SK-N-MC (cell line): Measurements from ENCODE around the gene C6orf47.
"Not testable (repeated sequence)": the region's sequence is repeated elsewhere in the genome, so short reads cannot be mapped to it uniquely, and the experiment has no call there.

ENCODE experiments used
- DNase-seq: peaks from one replicate; pipeline ENCODE4 v3.0.0-alpha.2; 2011; ENCODE audit warnings: low read depth, low spot score
- H3K27ac ChIP-seq: fragments of 200-600 bp; sonication (generic); 2 replicates; pipeline ENCODE4 v1.5.1; 2016; ENCODE audit warnings: mixed run types
- H3K36me3 ChIP-seq: fragments of 200-600 bp; sonication (generic); 2 replicates; pipeline ENCODE4 v1.6.1; 2017; ENCODE audit warnings: antibody characterized with exemption, low read length, mixed read lengths; ENCODE audit not compliant: insufficient read depth
- H3K4me3 ChIP-seq: fragments of 200-600 bp; sonication (generic); 2 replicates; pipeline ENCODE4 v1.5.1; 2016
- H3K9ac ChIP-seq: fragments of 200-600 bp; sonication (generic); 2 replicates; pipeline ENCODE4 v1.8.0; 2017; ENCODE audit warnings: mixed run types, mixed read lengths; ENCODE audit not compliant: insufficient read length
- H3K9me3 ChIP-seq: fragments of 200-600 bp; sonication (generic); 2 replicates; pipeline ENCODE4 v1.6.1; 2017; ENCODE audit warnings: low read depth, mild to moderate bottlenecking, antibody characterized with exemption, low read length, moderate library complexity, mixed read lengths
- EZH2 ChIP-seq: fragments of 200-600 bp; sonication (generic); IDR thresholded peaks from one replicate; pipeline ENCODE4 v1.6.1; 2017; ENCODE audit warnings: antibody characterized with exemption
- FOXP2 ChIP-seq: optimal IDR thresholded peaks from 2 replicates; pipeline ENCODE3; 2011; ENCODE audit warnings: mild to moderate bottlenecking, moderate library complexity; ENCODE audit not compliant: insufficient read depth; ENCODE audit errors: extremely low read length, control extremely low read depth
- POLR2AphosphoS5 ChIP-seq: IDR thresholded peaks from 2 replicates; pipeline ENCODE4 v1.6.1; 2012; ENCODE audit warnings: mild to moderate bottlenecking, low read depth, low read length, borderline replicate concordance

Gene C6orf47, protein sequence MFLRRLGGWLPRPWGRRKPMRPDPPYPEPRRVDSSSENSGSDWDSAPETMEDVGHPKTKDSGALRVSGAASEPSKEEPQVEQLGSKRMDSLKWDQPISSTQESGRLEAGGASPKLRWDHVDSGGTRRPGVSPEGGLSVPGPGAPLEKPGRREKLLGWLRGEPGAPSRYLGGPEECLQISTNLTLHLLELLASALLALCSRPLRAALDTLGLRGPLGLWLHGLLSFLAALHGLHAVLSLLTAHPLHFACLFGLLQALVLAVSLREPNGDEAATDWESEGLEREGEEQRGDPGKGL

DNA sequence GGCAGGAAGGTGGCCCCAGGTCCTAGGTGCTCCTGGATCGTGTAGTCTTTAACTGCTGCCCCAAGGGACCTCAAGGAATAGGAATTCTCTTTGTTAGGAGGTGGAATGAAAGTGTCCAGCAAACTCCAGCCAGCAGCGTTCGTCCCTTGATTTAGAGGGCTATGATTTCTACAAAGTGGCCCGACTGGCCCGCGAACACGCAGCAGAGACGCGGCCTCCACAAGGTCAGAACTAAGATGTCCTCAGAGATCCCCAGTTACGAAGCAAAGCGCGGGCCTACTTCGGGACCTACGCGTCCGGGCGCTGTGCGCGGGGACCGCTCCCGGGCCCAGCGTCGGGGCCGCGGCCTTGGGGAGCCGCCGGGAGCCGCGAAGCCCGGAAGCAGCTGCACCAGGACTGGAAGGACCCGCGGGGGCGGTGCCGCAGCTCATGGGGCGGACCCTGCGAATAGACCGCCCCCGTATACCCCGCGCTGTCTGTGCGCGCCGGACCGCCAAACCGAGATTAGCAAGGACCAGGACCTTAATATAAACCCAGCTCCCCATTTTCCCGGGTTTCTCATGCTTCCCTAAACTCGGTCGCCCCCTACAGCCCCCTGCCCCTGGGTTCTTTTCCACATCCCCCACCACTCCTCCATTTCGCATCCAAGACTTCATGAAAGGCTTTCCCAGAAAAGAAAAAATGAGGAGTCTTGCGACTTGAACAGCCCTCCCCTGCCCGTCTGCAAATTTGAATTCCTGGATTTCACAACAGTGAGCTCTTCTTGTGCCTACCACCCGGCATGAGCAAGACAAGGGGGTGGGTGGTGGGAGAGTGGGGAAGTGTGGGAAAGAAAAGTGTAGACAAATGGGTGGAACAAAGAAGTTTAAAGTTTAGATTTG is at the start of gene C6orf47:
TSS of gene C6orf47 (minus strand) at position 398 of the 881 bp plus-strand sequence. CDS start 831 bp downstream, outside the sequence.
- TF ChIP-seq FOXP2 (no peak), EZH2 (no peak), POLR2AphosphoS5 (peak; percentile 91)
- Histone ChIP-seq H3K4me3 (peak within 1 kb of the TSS; percentile 98), H3K9ac (peak within 1 kb of the TSS; percentile 93), H3K9me3 (no peaks in the 10 kb centered on the region), H3K36me3 (peaks cover 20% of the 10 kb centered on the region), H3K27ac (peak within 1 kb of the TSS; percentile 76)
- peak; percentile 18 for DNase-seq

DNA sequence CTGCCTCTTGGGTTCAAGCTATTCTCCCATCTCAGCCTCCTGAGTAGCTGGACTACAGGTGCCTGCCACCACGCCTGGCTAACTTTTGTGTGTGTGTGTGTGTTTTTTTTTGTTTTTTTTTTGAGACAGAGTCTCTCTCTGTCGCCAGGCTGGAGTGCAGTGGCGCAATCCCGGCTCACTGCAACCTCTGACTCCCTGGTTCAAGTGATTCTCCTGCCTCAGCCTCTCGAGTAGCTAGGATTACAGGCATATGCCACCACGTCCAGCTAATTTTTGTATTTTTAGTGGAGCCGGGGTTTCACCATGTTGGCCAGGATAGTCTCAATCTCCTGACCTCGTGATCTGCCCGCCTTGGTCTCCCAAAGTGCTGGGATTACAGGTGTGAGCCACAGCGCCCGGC is 48.6 kb upstream of the C6orf47 start:
- H3K9ac ChIP-seq, DNase-seq, H3K36me3 ChIP-seq, H3K9me3 ChIP-seq, H3K27ac ChIP-seq, H3K4me3 ChIP-seq: not testable (repeated sequence)

DNA sequence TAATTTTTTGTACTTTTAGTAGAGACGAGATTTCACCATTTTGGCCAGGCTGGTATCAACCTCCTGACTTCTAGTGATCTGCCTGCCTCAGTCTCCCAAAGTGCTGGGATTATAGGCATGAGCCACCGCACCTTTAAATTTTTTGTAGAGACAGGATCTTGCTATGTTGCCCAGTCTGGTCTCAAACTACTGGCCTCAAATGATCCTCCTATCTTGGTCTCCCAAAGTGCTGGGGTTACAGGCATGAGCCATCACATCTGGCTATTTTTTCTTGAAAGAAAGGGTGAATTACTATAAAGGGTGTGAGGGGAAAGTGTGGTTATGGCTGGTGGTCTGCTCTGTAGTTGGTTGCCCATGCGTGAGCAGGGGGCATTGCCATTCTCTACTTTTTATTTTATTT is 47.6 kb upstream of the C6orf47 start:
- no peak for DNase-seq
- no peak overlapping the region for H3K27ac ChIP-seq
- H3K9ac ChIP-seq = no peak overlapping the region
- H3K36me3 ChIP-seq = no peaks in the 10 kb centered on the region
- H3K9me3 ChIP-seq = no peaks in the 10 kb centered on the region
- no peak for TF ChIP-seq POLR2AphosphoS5
- no peak for TF ChIP-seq FOXP2
- no peak for TF ChIP-seq EZH2
- no peak overlapping the region for H3K4me3 ChIP-seq

DNA sequence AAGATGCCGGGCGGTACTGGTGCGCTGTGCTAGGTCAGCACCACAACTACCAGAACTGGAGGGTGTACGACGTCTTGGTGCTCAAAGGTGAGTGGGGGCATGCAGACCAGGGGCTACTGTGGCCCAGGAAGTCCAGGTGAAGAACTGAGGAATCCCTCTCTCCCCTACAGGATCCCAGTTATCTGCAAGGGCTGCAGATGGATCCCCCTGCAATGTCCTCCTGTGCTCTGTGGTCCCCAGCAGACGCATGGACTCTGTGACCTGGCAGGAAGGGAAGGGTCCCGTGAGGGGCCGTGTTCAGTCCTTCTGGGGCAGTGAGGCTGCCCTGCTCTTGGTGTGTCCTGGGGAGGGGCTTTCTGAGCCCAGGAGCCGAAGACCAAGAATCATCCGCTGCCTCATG is 47.1 kb upstream of the C6orf47 start:
- no peak for DNase-seq
- Histone ChIP-seq H3K9ac (no peak overlapping the region), H3K4me3 (no peak overlapping the region), H3K27ac (no peak overlapping the region), H3K9me3 (no peaks in the 10 kb centered on the region), H3K36me3 (no peaks in the 10 kb centered on the region)
- no peak for TF ChIP-seq EZH2
- no peak for TF ChIP-seq POLR2AphosphoS5
- no peak for TF ChIP-seq FOXP2

DNA sequence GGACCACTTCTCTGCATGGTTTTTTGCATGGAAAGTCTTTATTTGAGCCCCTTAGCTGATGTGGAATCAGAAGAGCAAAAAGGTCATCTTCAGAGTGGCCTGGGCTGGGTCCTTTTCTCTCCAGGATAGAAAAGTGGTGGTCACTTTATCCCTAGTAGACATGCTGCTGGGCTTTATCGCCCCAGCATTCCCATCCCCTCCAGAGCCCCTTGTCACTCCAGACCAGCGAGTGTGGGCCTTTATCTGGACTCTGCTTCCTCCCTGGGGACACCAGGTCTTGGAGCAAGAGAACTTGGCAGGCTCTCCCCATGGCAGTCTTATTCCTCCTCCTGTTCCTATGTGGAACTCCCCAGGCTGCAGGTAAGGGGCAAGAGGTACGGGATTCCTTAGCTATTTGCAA is 46.0 kb upstream of the C6orf47 start, which contains the start of gene LY6G6F:
TSS of gene LY6G6F (plus strand) at position 268 of the 400 bp plus-strand sequence. CDS start at position 309, 41 bp downstream.
- H3K9me3 ChIP-seq = no peaks in the 10 kb centered on the region
- no peak for DNase-seq
- H3K36me3 ChIP-seq = no peaks in the 10 kb centered on the region
- TF ChIP-seq POLR2AphosphoS5 (no peak), EZH2 (no peak), FOXP2 (no peak)
- H3K27ac ChIP-seq = peak within 1 kb of the TSS; percentile 31; the same call in 1 of the 2 replicates
- no peak within 1 kb of the TSS for H3K4me3 ChIP-seq
- no peak within 1 kb of the TSS for H3K9ac ChIP-seq

DNA sequence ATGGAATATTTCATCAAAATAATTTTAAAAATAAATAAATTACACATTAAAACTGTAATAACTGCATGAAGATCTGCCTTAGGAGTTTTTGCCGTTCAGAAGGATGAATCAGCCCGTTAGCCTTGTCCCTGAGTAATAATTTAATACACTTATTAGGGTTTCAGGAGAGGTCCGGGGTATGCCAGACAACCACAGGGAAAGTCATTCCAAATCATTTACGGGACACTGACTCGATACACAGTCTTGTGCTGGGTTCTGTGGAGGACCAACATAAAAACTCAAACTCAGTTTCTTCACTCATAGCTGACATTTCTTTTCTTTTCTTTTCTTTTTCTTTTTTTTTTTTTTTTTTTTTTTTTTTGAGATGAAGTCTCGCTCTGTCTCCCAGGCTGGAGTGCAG is 45.4 kb upstream of the C6orf47 start:
- DNase-seq = no peak
- Histone ChIP-seq H3K9me3 (no peaks in the 10 kb centered on the region), H3K4me3 (no peak overlapping the region), H3K9ac (no peak overlapping the region), H3K36me3 (no peaks in the 10 kb centered on the region; the same call in 1 of the 2 replicates), H3K27ac (peak overlapping the region; percentile 31; the same call in 1 of the 2 replicates)
- no peak for TF ChIP-seq POLR2AphosphoS5
- TF ChIP-seq FOXP2 = no peak
- no peak for TF ChIP-seq EZH2

DNA sequence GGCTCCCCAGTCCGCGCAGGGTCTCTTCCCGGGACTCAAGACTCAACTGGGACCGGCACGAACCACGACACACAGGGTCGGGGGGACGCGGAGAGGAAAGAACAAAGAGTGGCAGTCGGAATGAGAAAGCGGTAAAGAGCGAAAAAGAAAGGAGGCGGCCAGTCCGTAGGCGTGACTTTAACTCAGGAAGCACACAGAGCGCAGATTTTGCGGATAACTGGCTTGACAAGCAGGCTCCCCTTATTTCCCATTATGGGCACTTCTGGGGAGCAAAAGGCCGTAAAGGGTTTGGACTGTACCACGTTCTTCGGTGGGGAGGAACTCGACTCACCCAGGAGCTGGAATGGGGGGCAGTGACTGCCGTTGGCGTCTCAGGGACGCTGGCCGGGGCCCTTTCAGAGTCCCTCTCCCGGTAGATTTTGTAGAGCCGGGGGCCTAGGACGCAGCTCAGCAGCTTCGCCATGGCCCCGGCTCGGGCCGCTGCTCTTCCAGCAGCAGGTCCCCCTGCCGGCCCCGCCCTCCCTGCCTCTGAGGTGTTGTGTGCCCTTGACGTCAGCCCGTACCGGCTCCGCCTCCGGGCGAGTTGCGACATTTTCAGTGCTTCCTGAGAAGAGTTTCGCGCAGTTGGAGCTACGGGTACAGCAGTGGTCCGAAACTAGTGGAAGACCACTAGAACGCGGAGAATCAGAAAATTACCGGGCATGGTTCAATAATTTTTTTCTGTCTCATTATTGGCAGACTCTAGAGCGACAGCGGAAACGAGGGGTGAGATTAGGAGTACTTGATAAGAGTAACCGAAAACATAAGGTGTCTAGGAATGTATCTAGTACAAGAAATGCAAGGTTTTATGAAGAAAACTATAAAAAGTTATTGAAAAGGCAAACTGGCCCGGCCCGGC is 42.5 kb upstream of the C6orf47 start, which contains the start of gene ABHD16A:
TSS of gene ABHD16A (minus strand) at position 506 of the 898 bp plus-strand sequence. CDS start at position 463, 43 bp downstream.
- Histone ChIP-seq H3K36me3 (peaks cover 6% of the 10 kb centered on the region), H3K9me3 (no peaks in the 10 kb centered on the region), H3K27ac (peak within 1 kb of the TSS; percentile 65), H3K9ac (peak within 1 kb of the TSS; percentile 86), H3K4me3 (peak within 1 kb of the TSS; percentile 93)
- TF ChIP-seq FOXP2 = no peak
- peak; percentile 95 for TF ChIP-seq POLR2AphosphoS5
- peak; percentile 97 for DNase-seq

DNA sequence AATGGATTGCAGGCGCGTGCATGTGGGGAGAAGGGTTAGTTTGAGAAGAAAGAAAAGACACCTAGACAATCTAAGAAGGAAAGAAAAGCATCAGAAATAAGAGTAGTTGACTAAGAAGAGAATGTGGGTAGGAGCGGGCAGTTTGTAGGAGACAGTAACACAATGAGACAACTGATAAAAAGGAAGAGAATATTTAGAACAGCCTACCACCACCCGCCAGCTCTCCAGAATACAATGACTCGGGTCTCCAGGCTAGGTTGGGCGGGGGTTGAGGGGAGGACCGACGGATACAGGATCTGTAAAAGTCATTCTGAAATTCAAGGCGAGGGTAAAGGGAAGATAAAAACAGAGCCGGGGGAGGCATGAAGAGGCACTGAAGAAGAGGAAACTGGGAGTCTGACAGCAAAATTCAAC is 41.8 kb upstream of the C6orf47 start:
- Histone ChIP-seq H3K4me3 (peak overlapping the region; percentile 93), H3K9me3 (no peaks in the 10 kb centered on the region), H3K36me3 (peaks cover 6% of the 10 kb centered on the region), H3K27ac (peak overlapping the region; percentile 65), H3K9ac (peak overlapping the region; percentile 86)
- TF ChIP-seq FOXP2 (no peak), EZH2 (no peak), POLR2AphosphoS5 (no peak)
- no peak for DNase-seq
